ENCODE measurements around the gene NOB1. TPM values are rescaled to one million over a fixed set of nuclear protein-coding genes. Genes with fewer than 3 reads are reported as not detected.

NOB1 gene
- total RNA-seq, 1 experiment from 2014 or later: 172 TPM

- TF ChIP-seq REST (IDR thresholded peaks at IDR 0.05; ENCODE audit: low read depth) (no peak), EGR1 (IDR thresholded peaks at IDR 0.05; ENCODE audit: low read depth) (no peak), EZH2 (IDR thresholded peaks at IDR 0.05) (no peak), TCF7L2 (IDR thresholded peaks at IDR 0.05; ENCODE audit: borderline replicate concordance, extremely low read depth, insufficient read depth, insufficient read length) (no peak), POLR2A (IDR thresholded peaks at IDR 0.05; ENCODE audit: borderline replicate concordance, extremely low read depth, insufficient read depth, insufficient read length) (no peak)
Measured at GRCh38 chr16:69744363-69745231, 10.1 kb downstream of the NOB1 start (continued).

- Histone ChIP-seq H3K79me2 (ENCODE audit: insufficient read depth, low read length) (peaks cover 53% of the 10 kb centered on the region), H3K4me2 (ENCODE audit: low read length) (no peak overlapping the region), H2AFZ (ENCODE audit: low read depth, low read length, poor library complexity, severe bottlenecking) (no peak overlapping the region), H3K4me3 (replicated peaks in 1 of 2; ENCODE audit: low read depth in 1 of 2, low read length in 2 of 2) (no peak overlapping the region), H3K4me1 (ENCODE audit: control insufficient read depth in 1 of 2, insufficient read depth in 2 of 2, low read length in 2 of 2) (no peaks in the 10 kb centered on the region), H3K27ac (ENCODE audit: low read depth, low read length) (no peak overlapping the region), H3K9ac (ENCODE audit: low read length) (no peak overlapping the region), H3K9me3 (ENCODE audit: control insufficient read depth in 1 of 2, insufficient read depth in 1 of 2, low read depth in 1 of 2, low read length in 2 of 2) (no peaks in the 10 kb centered on the region), H4K20me1 (ENCODE audit: insufficient read depth) (no peaks in the 10 kb centered on the region), H3K9me2 (ENCODE audit: insufficient read depth) (no peaks in the 10 kb centered on the region), H3K36me3 (ENCODE audit: control insufficient read depth in 1 of 2, insufficient read depth in 2 of 2, low read length in 2 of 2) (peaks cover 43 to 67% of the 10 kb centered on the region in 2 experiments), H3K27me3 (ENCODE audit: insufficient read depth, low read length) (no peaks in the 10 kb centered on the region)
- ChIA-PET POLR2A (interaction anchor here (1.2 to 2.4 kb wide), 2 partner anchors 12 to 16 kb away, joined by 4 to 8 read pairs; partner anchors contain the start of genes NOB1 and NQO1), CTCF (no interaction called here), RAD21 (ENCODE audit: low non-redundant PET in 1 of 2, low total read pairs in 2 of 2, uncharacterized antibody in 2 of 2, unreplicated experiment in 2 of 2) (no interaction called here)
- DNase-seq (ENCODE audit: low read depth, low spot score) (no peak), ATAC-seq (no peak)
- intact Hi-C loops (cut with micrococcal nuclease): no loop called here
- TSS peak; percentile 48 for BruUV-seq (replicated peaks)
- TF ChIP-seq RAD21 (IDR thresholded peaks at IDR 0.05; ENCODE audit: low read depth) (no peak), CEBPB (IDR thresholded peaks at IDR 0.05; ENCODE audit: low read depth) (no peak), POLR2A (IDR thresholded peaks at IDR 0.05; ENCODE audit: borderline replicate concordance, extremely low read depth, insufficient read depth, insufficient read length) (no peak), ZBTB33 (IDR thresholded peaks at IDR 0.05; ENCODE audit: extremely low read depth, insufficient replicate concordance, low read length) (no peak), FOSL1 (IDR thresholded peaks at IDR 0.05; ENCODE audit: low read depth) (no peak), SRF (IDR thresholded peaks at IDR 0.05; ENCODE audit: low read depth) (no peak), EZH2phosphoT487 (IDR thresholded peaks at IDR 0.05; ENCODE audit: borderline replicate concordance) (no peak), POLR2AphosphoS5 (IDR thresholded peaks at IDR 0.05; ENCODE audit: low read depth, low read length) (no peak), SP1 (IDR thresholded peaks at IDR 0.05; ENCODE audit: low read depth) (no peak), ELF1 (IDR thresholded peaks at IDR 0.05; ENCODE audit: borderline replicate concordance, low read depth) (no peak), EGR1 (IDR thresholded peaks at IDR 0.05; ENCODE audit: low read depth) (no peak)
- TF ChIP-seq, protein P1, sequence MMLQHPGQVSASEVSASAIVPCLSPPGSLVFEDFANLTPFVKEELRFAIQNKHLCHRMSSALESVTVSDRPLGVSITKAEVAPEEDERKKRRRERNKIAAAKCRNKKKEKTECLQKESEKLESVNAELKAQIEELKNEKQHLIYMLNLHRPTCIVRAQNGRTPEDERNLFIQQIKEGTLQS (IDR thresholded peaks at IDR 0.05): no peak
Measured at GRCh38 chr16:69741951-69742904, 12.5 kb downstream of the NOB1 start.
